HFFc6 (cell line): ENCODE data around the gene CORO7. TPM values are rescaled to one million over a fixed set of nuclear protein-coding genes. Genes with fewer than 3 reads are reported as not detected.

Experiments used
- DNase-seq: peaks from one replicate; pipeline ENCODE4 v3.0.0-alpha.2; 2018
- H3K27ac Mint-ChIP-seq: 2 replicates; pipeline ENCODE4 v1.8.0; 2020; ENCODE audit warnings: mild to moderate bottlenecking, mixed read lengths
- H3K27me3 Mint-ChIP-seq: 2 replicates; pipeline ENCODE4 v1.8.0; 2021; ENCODE audit warnings: mild to moderate bottlenecking, moderate library complexity, mixed read lengths; ENCODE audit not compliant: insufficient read depth
- H3K36me3 Mint-ChIP-seq: 2 replicates; pipeline ENCODE4 v1.8.0; 2021; ENCODE audit warnings: low read depth, mixed read lengths
- H3K4me1 Mint-ChIP-seq: 2 replicates; pipeline ENCODE4 v1.8.0; 2020; ENCODE audit warnings: low read depth, mixed read lengths
- H3K4me3 Mint-ChIP-seq: 2 replicates; pipeline ENCODE4 v1.8.0; 2020; ENCODE audit warnings: mild to moderate bottlenecking, moderate library complexity, mixed read lengths
- H3K9me3 Mint-ChIP-seq: 2 replicates; pipeline ENCODE4 v1.8.0; 2020; ENCODE audit warnings: mild to moderate bottlenecking, mixed read lengths
- total RNA-seq, 6 experiments: library from RNA; stranded (reverse); fragmentation: NEBNext Ultra II Directional; extraction: Animal tissue kit (Norgen Biotek cat#: 25700); gene quantifications; 2 replicates in 1 of 6; 3 replicates in 5 of 6; pipeline ENCODE4 v1.2.3, GENCODE V29; 2021
- TF ChIP-seq, protein P1 (sequence below): fragments of 200-600 bp; sonication (generic); IDR thresholded peaks from 2 replicates; pipeline ENCODE4 v1.5.0; 2021; ENCODE audit warnings: antibody characterized with exemption, mild to moderate bottlenecking

CORO7 gene
- total RNA-seq, 6 experiments from 2014 or later, result 12.1 to 20.9 (median 17.2) TPM

DNA sequence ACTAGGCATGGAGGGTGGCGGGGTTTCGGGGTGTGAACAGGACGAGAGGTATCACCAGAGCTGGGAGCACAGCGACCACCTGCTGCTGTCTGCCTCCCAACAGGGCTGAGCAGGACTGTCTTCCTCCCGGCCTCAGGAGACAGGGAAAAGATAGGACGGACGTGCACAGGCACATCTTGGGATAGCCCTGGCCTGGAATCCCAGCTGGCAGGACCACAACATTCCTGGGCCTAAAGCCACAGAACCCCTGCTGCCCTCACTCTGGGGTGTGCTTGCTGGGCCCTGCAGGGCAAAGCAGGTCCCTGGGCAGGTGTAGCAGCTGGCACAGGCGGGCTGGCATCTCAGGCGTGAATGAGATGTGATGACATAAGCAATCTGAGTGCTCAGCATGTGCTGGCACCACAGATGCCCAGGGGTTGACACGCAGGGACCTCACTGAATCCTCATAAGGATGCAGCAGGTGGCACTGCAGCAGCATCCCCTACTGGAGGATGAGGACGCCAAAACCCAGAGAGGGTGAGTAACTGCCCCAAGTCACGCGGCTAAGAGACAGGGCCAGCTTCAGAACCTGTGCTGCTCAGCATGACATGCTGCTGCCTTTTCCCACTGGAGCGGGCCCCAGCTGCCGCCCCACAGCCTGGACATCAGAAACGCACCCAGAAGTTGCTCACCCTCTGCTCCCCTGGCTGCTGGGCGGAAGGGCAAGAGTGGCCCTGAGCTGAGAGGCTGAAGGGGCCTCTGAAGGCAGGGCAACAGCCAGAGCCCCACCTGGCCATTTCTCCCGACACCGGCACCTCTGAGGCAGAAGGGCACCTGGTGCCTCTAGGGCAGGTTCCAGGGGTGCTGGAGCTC lies 7.1 kb downstream of the CORO7 start:
- TF ChIP-seq, protein P1, sequence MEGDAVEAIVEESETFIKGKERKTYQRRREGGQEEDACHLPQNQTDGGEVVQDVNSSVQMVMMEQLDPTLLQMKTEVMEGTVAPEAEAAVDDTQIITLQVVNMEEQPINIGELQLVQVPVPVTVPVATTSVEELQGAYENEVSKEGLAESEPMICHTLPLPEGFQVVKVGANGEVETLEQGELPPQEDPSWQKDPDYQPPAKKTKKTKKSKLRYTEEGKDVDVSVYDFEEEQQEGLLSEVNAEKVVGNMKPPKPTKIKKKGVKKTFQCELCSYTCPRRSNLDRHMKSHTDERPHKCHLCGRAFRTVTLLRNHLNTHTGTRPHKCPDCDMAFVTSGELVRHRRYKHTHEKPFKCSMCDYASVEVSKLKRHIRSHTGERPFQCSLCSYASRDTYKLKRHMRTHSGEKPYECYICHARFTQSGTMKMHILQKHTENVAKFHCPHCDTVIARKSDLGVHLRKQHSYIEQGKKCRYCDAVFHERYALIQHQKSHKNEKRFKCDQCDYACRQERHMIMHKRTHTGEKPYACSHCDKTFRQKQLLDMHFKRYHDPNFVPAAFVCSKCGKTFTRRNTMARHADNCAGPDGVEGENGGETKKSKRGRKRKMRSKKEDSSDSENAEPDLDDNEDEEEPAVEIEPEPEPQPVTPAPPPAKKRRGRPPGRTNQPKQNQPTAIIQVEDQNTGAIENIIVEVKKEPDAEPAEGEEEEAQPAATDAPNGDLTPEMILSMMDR, result peak; percentile 54; the same call in 1 of the 2 replicates
- no peak for DNase-seq
- no peak overlapping the region for H3K4me3 Mint-ChIP-seq
- peaks cover 37% of the 10 kb centered on the region for H3K4me1 Mint-ChIP-seq
- H3K27me3 Mint-ChIP-seq, result peaks cover 1% of the 10 kb centered on the region; the same call in 1 of the 2 replicates
- peak overlapping the region; percentile 46 for H3K27ac Mint-ChIP-seq
- H3K36me3 Mint-ChIP-seq, result peaks cover 13% of the 10 kb centered on the region
- no peaks in the 10 kb centered on the region for H3K9me3 Mint-ChIP-seq

DNA sequence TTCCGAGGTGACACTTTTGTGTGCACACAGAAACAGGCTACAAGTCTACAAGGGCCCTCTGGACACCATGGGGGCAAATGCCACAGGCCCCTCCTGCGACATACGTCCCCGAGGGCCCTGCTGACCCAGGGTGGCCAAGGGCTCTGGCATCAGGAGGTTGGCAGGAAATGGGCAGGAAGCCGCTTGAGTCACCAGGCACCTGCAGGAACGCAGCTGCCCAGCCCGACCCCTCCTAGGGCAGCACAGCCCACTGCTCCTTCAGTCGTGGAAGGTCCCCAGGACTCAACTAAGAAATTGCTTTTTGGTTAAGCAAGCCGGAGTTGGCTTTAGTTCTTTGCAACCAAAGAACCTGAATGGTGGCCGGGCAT lies 8.1 kb downstream of the CORO7 start:
- Mint-ChIP-seq H3K4me1 (peaks cover 34% of the 10 kb centered on the region), H3K27me3 (peaks cover 2% of the 10 kb centered on the region; the same call in 1 of the 2 replicates), H3K4me3 (peak overlapping the region; percentile 20; the same call in 1 of the 2 replicates), H3K27ac (peak overlapping the region; percentile 71), H3K36me3 (peaks cover 14% of the 10 kb centered on the region), H3K9me3 (no peaks in the 10 kb centered on the region)
- DNase-seq, result no peak
- TF ChIP-seq, protein P1, result no peak

DNA sequence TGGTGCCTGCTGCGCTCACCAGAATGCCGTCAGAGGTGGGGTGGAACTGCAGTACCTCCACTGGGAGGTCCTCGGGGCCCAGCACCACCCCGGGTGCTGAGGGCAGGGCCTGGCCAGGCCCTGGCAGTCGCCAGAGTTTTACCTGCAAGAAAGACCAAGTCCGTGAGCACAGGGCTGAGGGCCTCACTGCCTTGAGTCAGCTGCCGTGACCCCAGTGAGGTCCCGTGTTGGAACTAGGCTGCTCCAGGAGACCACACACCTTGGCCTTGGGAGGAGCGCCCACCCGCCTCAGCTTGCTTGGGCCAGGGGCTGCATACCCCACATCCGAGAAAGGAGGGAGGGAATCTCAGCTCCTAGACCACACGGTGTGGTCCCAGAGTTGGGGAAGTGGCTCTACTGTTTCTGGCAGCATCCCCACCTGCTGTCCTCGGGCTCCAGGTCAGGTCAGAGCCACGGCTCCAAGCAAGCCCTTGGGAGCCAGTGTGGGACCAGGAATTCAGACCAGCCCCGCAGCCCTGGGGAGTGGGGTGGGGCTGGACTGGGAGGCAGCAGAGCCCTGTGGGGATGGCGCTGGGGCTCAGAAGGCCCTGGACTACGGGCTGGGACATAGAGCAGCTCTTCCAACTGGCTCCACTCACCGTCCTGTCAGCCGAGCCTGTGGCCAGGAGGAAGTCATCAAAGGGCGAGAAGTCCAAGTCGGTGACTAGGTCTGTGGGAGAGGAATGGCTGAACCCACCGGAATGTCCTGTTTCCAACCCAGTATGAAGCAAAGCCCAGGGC lies 8.7 kb downstream of the CORO7 start:
- TF ChIP-seq, protein P1, result no peak
- DNase-seq, result peak; percentile 86

DNA sequence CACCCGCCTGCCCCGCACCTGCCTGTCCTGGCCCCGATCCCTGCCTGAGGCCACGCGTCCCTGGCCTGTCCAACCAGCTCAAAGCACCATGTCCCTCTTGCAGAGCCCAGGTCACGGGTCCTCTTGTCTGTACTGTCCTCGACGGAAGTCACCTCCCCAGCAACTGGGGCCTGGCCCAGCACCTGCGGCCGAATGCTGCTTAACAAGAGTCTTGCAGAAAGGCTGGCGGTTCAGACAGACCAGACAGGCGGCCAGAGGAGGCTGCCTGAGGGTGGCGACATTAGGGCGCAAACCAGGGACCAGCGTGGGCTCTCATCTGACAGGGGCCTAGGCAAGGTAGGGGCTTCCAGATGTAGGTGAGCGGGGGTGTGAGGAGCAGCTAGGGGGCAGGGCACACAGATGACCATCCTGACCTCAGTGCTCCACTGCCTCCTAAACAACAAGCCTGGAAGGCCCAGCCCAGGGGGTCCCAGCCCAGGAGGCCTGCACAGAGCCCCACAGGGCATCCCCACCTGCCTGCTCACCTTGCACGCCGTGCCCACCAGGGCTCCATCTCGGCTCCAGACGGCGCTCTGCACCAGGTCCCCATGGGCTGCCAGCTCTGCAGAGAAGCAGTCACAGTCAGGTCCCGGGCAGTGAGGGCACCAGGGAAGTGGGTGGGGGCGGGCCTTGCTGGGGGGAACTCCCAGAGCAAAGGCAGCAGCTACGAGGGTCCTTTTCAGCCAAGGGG lies 11.3 kb downstream of the CORO7 start:
- TF ChIP-seq, protein P1, result no peak
- H3K4me1 Mint-ChIP-seq, result peaks cover 22% of the 10 kb centered on the region
- no peak overlapping the region for H3K4me3 Mint-ChIP-seq
- peaks cover 2% of the 10 kb centered on the region; the same call in 1 of the 2 replicates for H3K27me3 Mint-ChIP-seq
- DNase-seq, result no peak
- H3K36me3 Mint-ChIP-seq, result peaks cover 14% of the 10 kb centered on the region; the same call in 1 of the 2 replicates
- H3K27ac Mint-ChIP-seq, result no peak overlapping the region
- H3K9me3 Mint-ChIP-seq, result no peaks in the 10 kb centered on the region

More for the DNA sequence above, 8.7 kb downstream of the CORO7 start:
- Mint-ChIP-seq H3K4me3 (peak overlapping the region; percentile 20; the same call in 1 of the 2 replicates), H3K27me3 (peaks cover 2% of the 10 kb centered on the region; the same call in 1 of the 2 replicates), H3K36me3 (peaks cover 14% of the 10 kb centered on the region), H3K4me1 (peaks cover 34% of the 10 kb centered on the region), H3K9me3 (no peaks in the 10 kb centered on the region), H3K27ac (peak overlapping the region; percentile 71)
